ENCODE data around the gene LZTFL1. TPM values are rescaled to one million over a fixed set of nuclear protein-coding genes. Genes with fewer than 3 reads are reported as not detected.

The LZTFL1 gene
- polyA plus RNA-seq, 3 donors: 53.7 to 66.1 (median 64.3) TPM

GRCh38 chr3:45830121-45830520 is 11.8 kb downstream of the LZTFL1 start:
- no peak for DNase-seq (ENCODE audit: extremely low read depth in 1 of 11, low read depth in 9 of 11, low spot score in 4 of 11)

GRCh38 chr3:45826908-45827307 is 15.0 kb downstream of the LZTFL1 start:
- no peak for DNase-seq (ENCODE audit: extremely low read depth in 1 of 11, low read depth in 9 of 11, low spot score in 4 of 11)

DNA sequence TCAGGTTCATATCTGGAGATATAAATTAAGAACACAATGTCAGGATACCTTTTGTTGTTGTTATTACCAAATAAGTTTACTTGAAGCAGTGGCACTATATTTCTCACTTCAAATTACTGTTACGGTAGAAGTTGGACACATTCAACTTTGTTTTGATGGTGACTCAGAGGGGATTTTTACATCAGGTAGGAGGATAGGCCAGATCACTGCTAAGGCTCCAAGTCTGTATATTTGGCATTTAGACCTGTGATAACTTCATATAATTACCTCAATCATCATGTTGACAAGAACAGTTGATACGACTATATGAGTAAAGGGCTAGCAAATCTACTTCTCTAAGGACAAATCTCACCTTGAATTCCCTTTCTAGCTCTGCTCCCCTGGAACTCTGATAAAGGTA is 15.6 kb downstream of the LZTFL1 start:
- DNase-seq (ENCODE audit: extremely low read depth in 1 of 11, low read depth in 9 of 11, low spot score in 4 of 11): no peak

GRCh38 chr3:45821127-45821526 is 20.8 kb downstream of the LZTFL1 start:
- DNase-seq (ENCODE audit: extremely low read depth in 1 of 11, low read depth in 9 of 11, low spot score in 4 of 11): no peak

DNA sequence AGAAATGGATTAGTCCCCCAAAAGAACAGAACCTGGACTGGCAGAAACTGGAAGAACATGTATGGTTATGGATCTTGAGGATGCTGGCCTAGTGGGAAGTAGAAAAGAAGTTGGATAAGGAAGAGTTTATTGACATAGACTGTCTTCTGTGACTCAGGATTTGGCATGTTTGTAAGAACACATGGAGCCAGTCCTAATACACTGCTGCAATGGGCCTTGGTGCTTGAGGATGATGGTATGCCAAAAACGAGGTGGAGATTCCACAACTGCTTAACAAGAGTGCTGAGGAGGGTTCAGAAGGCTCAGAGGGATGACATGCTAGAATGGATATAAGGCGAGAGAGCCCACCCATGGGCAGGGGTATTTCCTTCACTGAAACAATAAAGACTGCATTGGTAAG is 22.4 kb downstream of the LZTFL1 start:
- DNase-seq (ENCODE audit: extremely low read depth in 1 of 11, low read depth in 9 of 11, low spot score in 4 of 11): no peak

DNA sequence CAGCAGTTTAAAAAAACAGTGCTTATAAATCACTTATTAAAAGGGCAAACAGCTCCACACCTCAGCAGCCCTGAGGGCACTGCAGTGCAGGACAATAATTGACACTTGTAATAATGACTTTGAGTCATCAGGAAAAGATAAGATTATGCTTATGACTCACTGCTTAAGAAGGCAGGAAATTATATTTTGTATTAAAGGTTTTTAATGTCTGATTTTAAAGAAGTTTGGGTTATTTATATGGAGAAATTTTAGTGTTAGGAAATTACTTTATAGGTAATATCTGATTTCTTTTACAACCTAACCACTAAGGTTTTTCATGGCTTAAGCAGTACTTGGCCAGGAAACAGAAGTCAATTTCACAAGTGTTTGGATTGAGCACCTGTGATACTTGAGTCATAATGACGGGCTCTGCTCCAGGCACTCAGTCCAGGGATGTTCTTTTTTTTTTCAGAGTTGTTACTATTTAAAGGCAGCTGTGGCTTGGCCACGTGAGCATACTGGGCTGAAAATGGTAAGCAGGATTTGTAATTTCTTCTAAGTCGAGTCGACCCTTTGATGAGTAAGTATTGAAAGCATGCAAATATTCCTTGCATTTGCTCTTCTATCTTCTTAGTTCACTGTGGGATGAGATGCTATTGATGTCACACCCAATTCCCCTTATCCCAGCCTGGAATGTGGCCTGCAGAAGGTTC is 23.9 kb downstream of the LZTFL1 start:
- no peak for DNase-seq (ENCODE audit: extremely low read depth in 1 of 11, low read depth in 9 of 11, low spot score in 4 of 11)

- no peak for DNase-seq (ENCODE audit: extremely low read depth in 1 of 11, low read depth in 9 of 11, low spot score in 4 of 11)
Measured at GRCh38 chr3:45816544-45816943, 25.4 kb downstream of the LZTFL1 start.

DNA sequence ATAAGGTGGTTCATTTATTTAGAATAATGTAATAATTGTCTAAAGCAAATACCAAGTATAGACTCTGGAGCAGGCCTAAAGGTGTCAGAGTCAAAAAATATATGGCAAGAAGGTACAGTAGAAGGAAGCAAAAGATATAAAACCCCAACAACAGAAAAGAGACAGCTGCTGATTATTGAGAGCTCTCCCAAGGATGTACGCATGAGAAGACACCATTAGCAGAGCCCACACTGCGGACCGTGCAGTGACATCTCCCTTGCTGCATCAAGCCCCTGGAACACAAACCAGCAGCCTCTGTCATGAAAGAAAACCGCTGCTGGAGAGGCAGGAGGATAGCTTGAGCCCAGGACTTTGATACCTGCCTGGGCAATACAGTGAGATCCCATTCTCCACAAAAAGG is 27.6 kb downstream of the LZTFL1 start:
- DNase-seq (ENCODE audit: extremely low read depth in 1 of 11, low read depth in 9 of 11, low spot score in 4 of 11): no peak

GRCh38 chr3:45807681-45808540 is 34.0 kb downstream of the LZTFL1 start:
- no peak for DNase-seq (ENCODE audit: extremely low read depth in 1 of 11, low read depth in 9 of 11, low spot score in 4 of 11)

- DNase-seq (ENCODE audit: extremely low read depth in 1 of 11, low read depth in 9 of 11, low spot score in 4 of 11): no peak
Measured at GRCh38 chr3:45807133-45807532, 34.8 kb downstream of the LZTFL1 start.

- no peak for DNase-seq (ENCODE audit: extremely low read depth in 1 of 11, low read depth in 9 of 11, low spot score in 4 of 11)
Measured at GRCh38 chr3:45806072-45806471, 35.8 kb downstream of the LZTFL1 start.

GRCh38 chr3:45803252-45803935 is 38.5 kb downstream of the LZTFL1 start:
- no peak for DNase-seq (ENCODE audit: extremely low read depth in 1 of 11, low read depth in 9 of 11, low spot score in 4 of 11)

GRCh38 chr3:45802146-45802545 is 39.8 kb downstream of the LZTFL1 start:
- DNase-seq (ENCODE audit: extremely low read depth in 1 of 11, low read depth in 9 of 11, low spot score in 4 of 11): no peak

- no peak for DNase-seq (ENCODE audit: extremely low read depth in 1 of 11, low read depth in 9 of 11, low spot score in 4 of 11)
Measured at GRCh38 chr3:45800611-45801010, 41.3 kb downstream of the LZTFL1 start.

DNA sequence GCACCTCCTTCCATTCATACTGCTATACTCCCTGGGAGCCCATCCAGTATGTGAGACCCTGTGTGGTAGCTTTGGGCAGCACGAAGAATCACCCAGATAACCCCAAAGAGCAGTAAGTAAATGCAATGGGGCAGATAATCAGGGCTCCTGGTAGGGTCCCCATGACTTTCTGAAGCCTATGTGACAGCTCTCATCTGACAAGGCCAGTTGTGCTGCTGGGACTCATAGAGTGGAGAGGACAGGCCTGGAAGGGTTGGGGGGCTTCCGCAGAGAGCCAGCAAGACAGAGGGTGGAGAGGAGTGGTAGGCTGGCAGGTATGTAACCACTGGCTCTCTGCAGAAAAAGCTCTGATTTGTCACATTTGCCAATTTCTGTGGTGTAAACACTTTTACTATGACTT is 42.3 kb downstream of the LZTFL1 start:
- no peak for DNase-seq (ENCODE audit: extremely low read depth in 1 of 11, low read depth in 9 of 11, low spot score in 4 of 11)

GRCh38 chr3:45798034-45798433 is 43.9 kb downstream of the LZTFL1 start:
- no peak for DNase-seq (ENCODE audit: extremely low read depth in 1 of 11, low read depth in 9 of 11, low spot score in 4 of 11)

GRCh38 chr3:45796902-45797637 is 44.8 kb downstream of the LZTFL1 start:
- no peak for DNase-seq (ENCODE audit: extremely low read depth in 1 of 11, low read depth in 9 of 11, low spot score in 4 of 11)

DNA sequence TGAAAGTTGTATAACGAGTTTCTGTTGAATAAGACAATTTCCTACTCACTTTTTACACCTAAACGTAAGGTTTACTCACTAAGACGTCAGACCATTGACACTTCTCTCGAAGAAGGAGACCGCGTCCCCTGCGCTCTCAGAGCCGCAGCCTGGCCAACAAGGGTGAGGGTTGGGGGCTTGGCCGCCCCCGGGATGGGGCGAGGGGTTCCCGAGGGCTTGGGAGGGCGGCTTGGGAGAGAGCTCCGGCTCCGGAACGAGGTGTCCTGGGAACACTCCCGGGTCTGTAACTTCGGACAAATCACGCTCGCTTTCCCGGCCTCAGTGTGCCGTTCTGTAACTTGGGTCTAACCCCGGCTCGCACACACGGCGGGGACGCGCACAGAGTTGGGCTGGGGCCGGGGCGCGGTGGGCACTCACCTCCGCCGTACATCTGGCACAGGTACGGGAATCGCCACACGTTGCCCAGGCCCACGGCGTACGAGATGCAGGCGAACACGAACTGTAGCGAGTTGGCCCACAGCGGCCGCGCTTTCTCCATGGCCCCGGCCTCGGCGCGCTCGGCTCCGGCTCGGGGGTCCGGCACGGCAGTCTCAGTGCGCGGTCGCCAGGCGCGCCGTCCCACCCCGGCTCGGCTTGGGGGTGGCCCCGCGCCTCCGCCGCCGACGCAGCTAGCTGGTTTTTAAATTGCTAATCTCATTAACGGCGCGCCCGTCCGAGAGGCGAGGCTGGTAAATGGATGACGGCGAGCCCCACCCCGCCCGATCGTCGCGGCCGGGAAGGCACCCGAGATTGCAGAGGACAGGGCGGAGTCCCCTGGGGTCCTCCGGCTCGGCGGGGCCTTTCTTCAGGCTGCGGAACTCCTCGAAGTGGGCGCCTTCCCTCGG is 45.8 kb downstream of the LZTFL1 start, which contains the start of gene SLC6A20:
SLC6A20 (minus strand) TSS at position 655 of the 884 bp plus-strand sequence; CDS start at position 538, 117 bp downstream.
- DNase-seq (ENCODE audit: extremely low read depth in 1 of 11, low read depth in 9 of 11, low spot score in 4 of 11): peak in 2 of 11 donors; percentile 15 to 16

Measured in renal cortex interstitium (tissue), 11 donors.